Osteoblast (primary cell): ENCODE measurements around the gene ZNF560. TPM values are rescaled to one million over a fixed set of nuclear protein-coding genes. Genes with fewer than 3 reads are reported as not detected.

ENCODE experiments used
- DNase-seq: peaks from one replicate; pipeline ENCODE4 v3.0.0; 2011; ENCODE audit warnings: low spot score, mixed read lengths; ENCODE audit not compliant: insufficient read length; ENCODE audit errors: missing footprints
- H2AFZ ChIP-seq: 2 replicates; pipeline ENCODE4 v1.6.0; 2011; ENCODE audit warnings: mild to moderate bottlenecking, low read length
- H3K27ac ChIP-seq: 2 replicates; pipeline ENCODE4 v1.5.1; 2011; ENCODE audit warnings: mild to moderate bottlenecking, low read depth, low read length, moderate library complexity
- H3K27me3 ChIP-seq: 2 replicates; pipeline ENCODE4 v1.6.0; 2012; ENCODE audit warnings: mild to moderate bottlenecking, control low read depth, inconsistent platforms, low read length, moderate library complexity; ENCODE audit not compliant: insufficient read depth
- H3K36me3 ChIP-seq: 2 replicates; pipeline ENCODE4 v1.5.1; 2011; ENCODE audit warnings: mild to moderate bottlenecking, low read length, control low read depth, moderate library complexity; ENCODE audit not compliant: insufficient read depth
- H3K4me1 ChIP-seq: 2 replicates; pipeline ENCODE4 v1.5.1; 2011; ENCODE audit warnings: mild to moderate bottlenecking, low read length, control low read depth, moderate library complexity; ENCODE audit not compliant: insufficient read depth
- H3K4me2 ChIP-seq: 2 replicates; pipeline ENCODE4 v1.6.0; 2011; ENCODE audit warnings: mild to moderate bottlenecking, low read length; ENCODE audit not compliant: insufficient read depth
- H3K4me3 ChIP-seq: fragments of 200-600 bp; sonication (generic); 3 replicates; pipeline ENCODE4 v1.5.1; 2012; ENCODE audit warnings: mild to moderate bottlenecking, low read length, inconsistent platforms; ENCODE audit not compliant: insufficient read depth
- H3K79me2 ChIP-seq: 2 replicates; pipeline ENCODE4 v1.6.0; 2012; ENCODE audit warnings: mild to moderate bottlenecking, low read length, control low read depth, inconsistent platforms; ENCODE audit not compliant: insufficient read depth
- H3K9me3 ChIP-seq: 2 replicates; pipeline ENCODE4 v1.5.1; 2011; ENCODE audit warnings: low read depth, low read length, control low read depth
- H4K20me1 ChIP-seq: 2 replicates; pipeline ENCODE4 v1.6.0; 2012; ENCODE audit warnings: mild to moderate bottlenecking, low read length, control low read depth; ENCODE audit not compliant: insufficient read depth
- total RNA-seq: library from RNA; depleted of rRNA; stranded (reverse); fragments of >200 nt; gene quantifications from 2 replicates; pipeline ENCODE4 v1.2.3, GENCODE V29; 2012
- TF ChIP-seq, protein P1 (sequence below): IDR thresholded peaks from 2 replicates; pipeline ENCODE4 v1.5.1; 2011; ENCODE audit warnings: mild to moderate bottlenecking, low read depth, low read length, moderate library complexity; ENCODE audit errors: extremely low read depth

ZNF560 gene
- total RNA-seq, 1 donor = 0.36 TPM

DNA sequence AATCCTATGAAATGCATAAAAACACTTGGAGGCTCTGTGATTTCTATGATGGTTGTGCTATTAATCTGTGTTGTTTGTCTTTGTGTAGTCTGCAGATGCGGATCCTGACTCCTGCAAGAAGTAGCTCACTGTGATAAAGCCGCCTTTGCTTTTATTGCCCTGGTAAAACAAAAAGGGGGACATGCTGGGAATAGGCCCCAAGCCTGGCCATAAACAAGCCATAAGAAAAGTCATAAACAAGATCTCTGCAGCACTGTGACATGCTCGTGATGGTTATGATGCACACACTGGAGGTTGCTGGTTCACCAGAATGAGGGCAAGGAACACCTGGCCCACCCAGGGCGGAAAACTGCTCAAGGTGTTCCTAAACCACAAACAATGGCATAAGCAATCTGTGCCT is 36.5 kb downstream of the ZNF560 start:
- Histone ChIP-seq H3K4me1 (no peaks in the 10 kb centered on the region), H4K20me1 (no peaks in the 10 kb centered on the region), H3K27ac (no peak overlapping the region), H3K9me3 (peaks cover 13% of the 10 kb centered on the region), H3K4me3 (no peak overlapping the region), H3K27me3 (no peaks in the 10 kb centered on the region), H3K36me3 (no peaks in the 10 kb centered on the region), H3K79me2 (no peaks in the 10 kb centered on the region), H3K4me2 (no peak overlapping the region), H2AFZ (no peak overlapping the region)
- DNase-seq = no peak
- TF ChIP-seq, protein P1, sequence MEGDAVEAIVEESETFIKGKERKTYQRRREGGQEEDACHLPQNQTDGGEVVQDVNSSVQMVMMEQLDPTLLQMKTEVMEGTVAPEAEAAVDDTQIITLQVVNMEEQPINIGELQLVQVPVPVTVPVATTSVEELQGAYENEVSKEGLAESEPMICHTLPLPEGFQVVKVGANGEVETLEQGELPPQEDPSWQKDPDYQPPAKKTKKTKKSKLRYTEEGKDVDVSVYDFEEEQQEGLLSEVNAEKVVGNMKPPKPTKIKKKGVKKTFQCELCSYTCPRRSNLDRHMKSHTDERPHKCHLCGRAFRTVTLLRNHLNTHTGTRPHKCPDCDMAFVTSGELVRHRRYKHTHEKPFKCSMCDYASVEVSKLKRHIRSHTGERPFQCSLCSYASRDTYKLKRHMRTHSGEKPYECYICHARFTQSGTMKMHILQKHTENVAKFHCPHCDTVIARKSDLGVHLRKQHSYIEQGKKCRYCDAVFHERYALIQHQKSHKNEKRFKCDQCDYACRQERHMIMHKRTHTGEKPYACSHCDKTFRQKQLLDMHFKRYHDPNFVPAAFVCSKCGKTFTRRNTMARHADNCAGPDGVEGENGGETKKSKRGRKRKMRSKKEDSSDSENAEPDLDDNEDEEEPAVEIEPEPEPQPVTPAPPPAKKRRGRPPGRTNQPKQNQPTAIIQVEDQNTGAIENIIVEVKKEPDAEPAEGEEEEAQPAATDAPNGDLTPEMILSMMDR = no peak

DNA sequence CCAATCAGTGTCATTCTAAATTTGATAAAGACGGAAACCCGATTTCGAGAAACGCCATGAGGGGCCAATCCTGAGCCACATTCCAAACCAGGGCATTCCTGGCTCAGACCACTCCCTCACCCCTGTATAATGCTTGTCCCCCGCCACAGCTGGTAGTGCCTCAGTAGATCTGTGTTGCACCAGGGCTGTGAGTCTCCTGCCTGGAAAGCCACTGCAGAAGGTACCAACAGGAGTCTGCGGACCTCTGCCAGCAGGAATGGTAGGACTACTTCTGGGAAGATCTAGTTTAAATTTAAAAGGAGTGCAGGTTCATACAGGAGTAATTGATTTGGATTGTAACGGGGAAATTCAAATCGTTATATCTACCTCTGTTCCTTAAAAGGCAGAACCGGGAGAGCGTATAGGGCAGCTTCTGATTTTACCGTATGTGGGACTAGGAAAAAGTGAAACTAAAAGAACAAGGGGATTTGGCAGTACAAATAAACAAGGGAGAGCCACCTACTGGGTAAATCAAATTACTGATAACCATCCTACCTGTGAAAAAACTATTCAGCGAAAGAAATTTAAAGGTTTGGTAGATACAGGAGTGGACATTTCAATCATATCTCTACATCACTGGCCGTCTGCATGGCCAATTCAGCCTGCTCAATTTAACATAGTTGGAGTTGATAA is 42.3 kb downstream of the ZNF560 start:
- no peaks in the 10 kb centered on the region for H4K20me1 ChIP-seq
- TF ChIP-seq, protein P1 = no peak
- DNase-seq = no peak
- peaks cover 8% of the 10 kb centered on the region for H3K9me3 ChIP-seq
- H3K36me3 ChIP-seq = no peaks in the 10 kb centered on the region
- no peaks in the 10 kb centered on the region for H3K27me3 ChIP-seq
- no peak overlapping the region for H3K4me3 ChIP-seq
- H2AFZ ChIP-seq = no peak overlapping the region
- H3K27ac ChIP-seq = no peak overlapping the region
- H3K4me1 ChIP-seq = no peaks in the 10 kb centered on the region
- H3K79me2 ChIP-seq = no peaks in the 10 kb centered on the region
- no peak overlapping the region for H3K4me2 ChIP-seq

DNA sequence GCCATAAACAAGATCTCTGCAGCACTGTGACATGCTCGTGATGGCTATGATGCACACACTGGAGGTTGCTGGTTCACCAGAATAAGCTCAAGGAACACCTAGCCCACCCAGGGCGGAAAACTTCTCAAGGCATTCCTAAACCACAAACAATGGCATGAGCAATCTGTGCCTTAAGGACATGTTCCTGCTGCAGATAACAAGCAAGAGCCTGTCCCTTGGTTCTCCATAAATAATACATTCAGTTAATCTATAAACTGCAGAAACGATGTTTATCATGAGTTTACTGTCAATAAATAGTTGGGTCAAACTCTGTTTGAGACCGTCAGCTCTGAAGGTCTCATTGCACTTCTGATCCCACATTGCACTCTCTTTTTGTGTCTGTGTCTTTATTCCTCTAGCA is 44.5 kb downstream of the ZNF560 start:
- H3K4me2 ChIP-seq = no peak overlapping the region
- H2AFZ ChIP-seq = no peak overlapping the region

DNA sequence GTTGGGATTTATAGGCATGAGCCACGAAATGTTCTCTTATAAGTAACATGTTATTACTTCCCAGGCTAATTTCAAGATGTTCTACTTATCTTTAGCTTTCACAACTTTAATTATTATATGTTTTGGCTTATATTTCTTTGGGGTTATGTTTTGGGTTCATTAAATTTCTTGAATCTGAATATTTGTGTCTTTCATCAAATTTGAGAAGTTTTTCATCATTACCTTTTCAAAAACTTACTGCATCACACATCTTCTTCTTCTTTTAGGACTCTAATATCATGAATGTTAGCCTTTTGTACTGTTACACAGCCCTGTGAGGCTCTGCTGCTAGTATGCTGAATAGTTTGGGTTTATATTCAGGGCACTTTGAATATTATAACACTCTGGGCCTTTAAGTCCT is 53.4 kb downstream of the ZNF560 start:
- Histone ChIP-seq H2AFZ (no peak overlapping the region), H3K4me3 (no peak overlapping the region), H3K9me3 (peaks cover 9% of the 10 kb centered on the region), H3K27ac (no peak overlapping the region), H4K20me1 (no peaks in the 10 kb centered on the region), H3K4me2 (no peak overlapping the region), H3K4me1 (no peaks in the 10 kb centered on the region), H3K27me3 (no peaks in the 10 kb centered on the region), H3K79me2 (no peaks in the 10 kb centered on the region), H3K36me3 (no peaks in the 10 kb centered on the region)
- TF ChIP-seq, protein P1 = no peak
- no peak for DNase-seq

More for the DNA sequence above, 44.5 kb downstream of the ZNF560 start:
- TF ChIP-seq, protein P1 = no peak
- no peak for DNase-seq
- Histone ChIP-seq H3K9me3 (peaks cover 9% of the 10 kb centered on the region), H3K4me3 (no peak overlapping the region), H3K27me3 (no peaks in the 10 kb centered on the region), H3K4me1 (no peaks in the 10 kb centered on the region), H3K27ac (no peak overlapping the region), H3K79me2 (no peaks in the 10 kb centered on the region), H3K36me3 (no peaks in the 10 kb centered on the region), H4K20me1 (no peaks in the 10 kb centered on the region)
